Iris pigment epithelial cell (primary cell): Measurements from ENCODE around the gene HTRA3.

Source experiments
- DNase-seq: peaks from one replicate; pipeline ENCODE4 v3.0.0-alpha.2; 2011; ENCODE audit warnings: low read depth

Gene HTRA3

GRCh38 chr4:8269535-8270417 lies at the start of gene HTRA3:
Gene HTRA3 (plus strand): TSS chr4:8269754. CDS start chr4:8269969, 215 bp downstream.
- DNase-seq: peak; percentile 33

- DNase-seq: peak; percentile 60
These were observed 48.7 kb upstream of the HTRA3 start for GRCh38 chr4:8220661-8221450.

- peak; percentile 74 for DNase-seq
These were observed 48.1 kb upstream of the HTRA3 start for GRCh38 chr4:8221476-8221875.

GRCh38 chr4:8221985-8222384 lies 47.6 kb upstream of the HTRA3 start:
- no peak for DNase-seq

GRCh38 chr4:8222609-8223388 lies 46.8 kb upstream of the HTRA3 start:
- no peak for DNase-seq

GRCh38 chr4:8224267-8224974 lies 45.1 kb upstream of the HTRA3 start:
- no peak for DNase-seq

GRCh38 chr4:8224975-8225625 lies 44.5 kb upstream of the HTRA3 start:
- no peak for DNase-seq

GRCh38 chr4:8225706-8226443 lies 43.7 kb upstream of the HTRA3 start:
- no peak for DNase-seq

GRCh38 chr4:8227201-8227770 lies 42.3 kb upstream of the HTRA3 start:
- no peak for DNase-seq

GRCh38 chr4:8227771-8228318 lies 41.7 kb upstream of the HTRA3 start:
- no peak for DNase-seq

- peak; percentile 93 for DNase-seq
These were observed 41.0 kb upstream of the HTRA3 start for GRCh38 chr4:8228319-8229250.

- no peak for DNase-seq
These were observed 40.1 kb upstream of the HTRA3 start for GRCh38 chr4:8229331-8229975.

GRCh38 chr4:8230033-8230432 lies 39.5 kb upstream of the HTRA3 start:
- no peak for DNase-seq

GRCh38 chr4:8230891-8231290 lies 38.7 kb upstream of the HTRA3 start:
- peak; percentile 26 for DNase-seq

GRCh38 chr4:8231551-8232049 lies 38.0 kb upstream of the HTRA3 start:
- DNase-seq: no peak

- no peak for DNase-seq
These were observed 36.8 kb upstream of the HTRA3 start for GRCh38 chr4:8232748-8233147.

- no peak for DNase-seq
These were observed 35.7 kb upstream of the HTRA3 start for GRCh38 chr4:8233672-8234484.
